Measurements from ENCODE around the gene GTF2F2.

GTF2F2 gene, protein sequence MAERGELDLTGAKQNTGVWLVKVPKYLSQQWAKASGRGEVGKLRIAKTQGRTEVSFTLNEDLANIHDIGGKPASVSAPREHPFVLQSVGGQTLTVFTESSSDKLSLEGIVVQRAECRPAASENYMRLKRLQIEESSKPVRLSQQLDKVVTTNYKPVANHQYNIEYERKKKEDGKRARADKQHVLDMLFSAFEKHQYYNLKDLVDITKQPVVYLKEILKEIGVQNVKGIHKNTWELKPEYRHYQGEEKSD

DNA sequence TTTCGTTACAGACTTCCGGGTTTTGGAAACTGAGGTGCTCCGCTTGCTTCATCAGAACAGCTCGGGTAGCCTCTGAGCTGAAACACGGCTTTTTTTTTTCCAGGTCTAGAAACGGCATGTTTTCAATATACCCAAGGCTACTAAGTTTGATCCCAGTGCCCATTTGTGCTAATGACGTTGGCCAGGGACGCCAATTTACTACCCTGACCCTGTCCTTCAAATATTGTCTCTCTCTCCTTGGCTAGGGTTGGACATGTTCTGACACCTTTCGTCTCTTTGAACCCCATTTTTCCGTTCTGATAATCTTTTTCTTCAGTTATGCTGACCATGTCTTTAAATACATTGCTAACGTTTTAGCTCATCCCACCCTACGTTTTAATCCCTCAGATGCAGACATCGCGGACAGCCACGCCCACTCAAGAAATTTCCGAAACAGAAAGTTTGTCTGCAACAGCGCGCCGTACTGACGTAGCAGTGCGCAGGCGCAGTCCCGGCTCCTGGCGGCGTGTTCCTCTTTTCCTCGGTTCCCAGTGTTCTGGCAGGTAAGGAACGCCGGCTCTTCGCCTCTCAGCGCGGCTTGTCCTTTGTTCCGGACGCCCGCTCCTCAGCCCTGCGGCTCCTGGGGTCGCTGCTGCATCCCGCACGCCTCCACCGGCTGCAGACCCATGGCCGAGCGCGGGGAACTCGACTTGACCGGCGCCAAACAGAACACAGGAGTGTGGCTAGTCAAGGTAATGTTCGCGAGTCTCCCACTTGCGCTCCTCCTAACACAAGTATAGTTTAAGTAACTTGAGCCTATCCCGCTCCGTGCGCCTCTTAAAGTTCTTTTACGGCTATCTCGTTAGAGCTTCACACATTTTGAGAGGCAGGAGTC lies at the start of gene GTF2F2:
Gene GTF2F2, plus strand, starts transcription at position 520 of the 874 bp plus-strand sequence. Its CDS starts 146 bp downstream, at position 666.
- peak; percentile 78 to 85 (median 85) for DNase-seq (ENCODE audit: low read depth in 3 of 3)

DNA sequence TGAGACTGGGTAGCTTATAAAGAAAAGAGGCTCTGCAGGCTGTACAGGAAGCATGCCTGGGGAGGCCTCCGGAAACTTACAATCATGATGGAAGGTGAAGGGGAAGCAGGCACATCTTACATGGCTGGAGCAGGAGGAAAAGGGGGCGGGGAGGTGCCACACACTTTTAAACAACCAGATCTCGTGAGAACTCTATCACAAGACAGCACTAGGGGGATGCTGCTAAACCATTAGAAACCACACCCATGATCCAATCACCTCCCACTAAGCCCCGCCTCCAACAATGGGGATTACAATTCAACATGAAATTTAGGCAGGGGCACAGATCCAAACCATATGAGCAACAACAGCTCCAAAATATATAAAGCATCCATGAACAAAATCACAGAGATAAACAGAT lies 46.5 kb upstream of the GTF2F2 start:
- no peak for DNase-seq (ENCODE audit: low read depth in 3 of 3)

DNA sequence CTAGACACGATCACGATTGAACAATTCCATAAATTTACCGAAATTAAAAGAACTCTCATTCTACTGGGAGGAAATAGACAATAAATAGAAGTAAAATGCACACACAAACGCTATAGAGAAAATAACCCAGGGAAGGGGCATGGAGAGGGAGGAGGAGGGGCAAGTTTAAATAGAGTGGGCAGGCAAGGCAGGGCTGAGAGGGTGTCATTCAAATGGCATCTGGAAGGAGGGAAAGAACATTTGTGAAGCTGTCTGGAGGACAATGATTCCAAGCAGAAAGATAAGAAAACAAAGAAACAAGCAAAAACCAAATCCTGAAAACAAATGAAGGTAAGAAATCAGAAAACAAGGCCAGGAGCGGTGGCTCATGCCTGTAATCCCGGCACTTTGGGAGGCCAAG lies 45.6 kb upstream of the GTF2F2 start:
- DNase-seq (ENCODE audit: low read depth in 3 of 3): no peak

DNA sequence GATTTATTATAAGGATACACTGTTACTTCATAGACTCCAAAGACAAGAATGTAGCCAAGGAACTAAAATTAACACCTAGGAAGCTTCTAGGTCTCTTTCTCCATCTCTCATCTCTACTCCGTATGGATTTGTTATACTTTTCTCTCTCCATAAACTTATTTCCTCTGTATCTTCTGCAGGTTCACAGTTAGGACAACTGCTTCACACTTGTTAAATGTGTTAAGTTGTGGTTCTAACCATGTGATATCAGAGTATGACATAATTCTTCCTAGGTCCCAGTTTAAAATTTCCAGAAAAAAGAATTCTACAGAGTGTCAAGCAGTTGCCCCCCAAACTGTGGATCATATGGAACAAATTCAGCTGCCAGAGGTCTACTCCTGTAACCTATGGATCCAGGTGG lies 42.3 kb upstream of the GTF2F2 start:
- DNase-seq (ENCODE audit: low read depth in 3 of 3): no peak

DNA sequence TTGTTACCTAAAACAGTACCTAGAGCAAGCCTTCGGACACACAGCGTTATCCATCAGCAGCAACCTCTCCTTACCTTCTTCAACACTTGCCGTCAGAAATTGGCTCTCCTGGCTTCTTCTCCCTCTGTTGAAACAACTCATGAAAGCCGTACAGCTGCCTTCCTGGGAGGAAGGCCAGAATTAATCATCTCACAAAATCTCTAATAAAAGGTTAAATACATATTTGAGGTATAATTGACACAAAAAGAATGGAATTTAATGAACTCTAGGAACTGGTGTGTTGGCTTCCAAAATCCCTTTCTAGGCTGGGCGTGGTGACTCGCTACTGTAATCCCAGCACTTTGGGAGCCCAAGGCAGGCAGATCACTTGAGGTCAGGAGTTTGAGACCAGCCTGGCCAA lies 37.3 kb upstream of the GTF2F2 start:
- DNase-seq (ENCODE audit: low read depth in 3 of 3): no peak

DNA sequence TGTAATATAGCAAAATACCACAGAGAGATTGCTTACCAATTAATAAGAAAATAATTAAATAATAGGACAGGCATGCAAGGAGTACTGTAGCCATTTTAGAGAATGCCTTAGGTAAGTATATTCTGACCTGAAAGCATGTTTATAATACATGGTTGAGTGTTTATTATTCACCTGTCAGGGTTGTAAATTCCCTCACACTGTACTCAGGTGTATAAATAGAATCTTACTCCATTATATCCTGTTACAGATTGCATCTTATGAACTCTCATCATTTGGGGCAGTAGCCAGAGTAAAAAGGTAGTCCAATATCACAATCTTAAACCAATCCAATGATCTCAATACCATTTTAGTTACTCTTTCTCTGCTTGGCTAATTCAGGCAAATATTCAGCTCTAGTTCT lies 35.8 kb upstream of the GTF2F2 start:
- DNase-seq (ENCODE audit: low read depth in 3 of 3): no peak

DNA sequence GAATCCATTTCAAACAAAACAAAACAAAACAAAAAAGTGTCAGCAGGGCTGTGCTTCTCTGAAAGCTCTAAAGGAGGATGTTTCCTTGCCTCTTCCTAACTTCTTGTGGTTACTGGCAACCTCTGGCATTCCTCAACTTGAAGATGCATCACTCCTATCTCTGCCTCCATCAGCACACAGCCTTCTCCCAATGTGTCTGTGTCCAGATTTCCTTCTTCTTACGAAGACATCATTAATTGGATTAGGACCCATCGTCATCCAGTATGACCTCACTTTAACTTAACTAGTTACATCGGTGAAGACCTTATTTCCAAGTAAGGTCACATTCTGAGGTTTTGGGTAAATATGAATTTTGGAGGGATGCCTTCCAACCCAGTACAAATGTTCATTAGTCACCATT lies 33.8 kb upstream of the GTF2F2 start:
- no peak for DNase-seq (ENCODE audit: low read depth in 3 of 3)

DNA sequence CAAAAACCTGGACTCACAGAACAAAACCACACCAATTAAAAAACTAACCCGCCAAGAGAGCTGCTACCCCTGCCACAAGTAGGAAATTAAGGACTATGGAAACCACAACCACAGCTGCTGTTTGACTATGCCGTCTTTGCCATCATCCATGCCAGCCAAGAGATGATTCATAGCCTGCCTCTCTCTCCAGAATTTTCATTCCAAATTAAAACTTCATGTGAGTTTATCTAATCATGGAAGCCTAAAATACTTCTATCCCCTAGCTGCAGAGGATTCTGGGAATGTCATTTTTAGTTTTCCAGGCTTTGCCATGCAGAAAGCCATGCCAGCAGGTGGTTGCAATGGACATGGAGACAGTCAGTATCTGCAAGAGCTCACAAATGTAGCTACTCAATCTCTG lies 27.6 kb upstream of the GTF2F2 start:
- no peak for DNase-seq (ENCODE audit: low read depth in 3 of 3)

DNA sequence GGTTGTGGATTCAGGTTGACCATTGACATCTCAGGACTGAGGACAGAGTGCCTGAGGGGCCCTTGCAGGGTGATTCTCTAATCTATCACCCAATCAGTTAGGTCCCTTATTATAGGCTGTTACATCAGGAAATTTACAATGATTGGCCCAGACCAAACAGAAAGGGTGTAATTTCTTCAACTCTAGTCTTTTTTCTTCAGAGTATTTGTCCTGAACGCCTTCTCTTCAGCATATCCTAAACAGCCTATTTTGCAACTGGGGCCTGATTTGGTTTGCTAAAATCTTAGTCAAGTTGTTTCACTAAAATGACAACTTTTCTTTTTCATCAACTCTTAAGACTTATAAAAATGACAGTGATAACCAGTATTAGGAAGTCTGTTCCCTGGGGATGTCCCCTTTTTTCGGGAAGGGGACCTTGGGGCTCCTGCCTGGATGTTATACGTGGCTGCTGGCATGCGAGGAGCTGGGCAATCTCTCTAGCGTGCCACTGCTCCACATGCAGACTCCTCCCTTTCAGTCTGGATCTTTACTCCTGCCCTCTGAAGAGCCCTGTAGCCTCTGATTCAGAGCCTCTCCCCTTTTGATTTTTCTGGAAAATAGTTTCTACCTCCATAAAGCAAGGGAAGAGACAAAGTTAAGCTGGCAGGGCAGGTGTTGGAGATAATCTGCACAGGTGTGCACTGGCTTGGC lies 19.6 kb upstream of the GTF2F2 start:
- no peak for DNase-seq (ENCODE audit: low read depth in 3 of 3)

DNA sequence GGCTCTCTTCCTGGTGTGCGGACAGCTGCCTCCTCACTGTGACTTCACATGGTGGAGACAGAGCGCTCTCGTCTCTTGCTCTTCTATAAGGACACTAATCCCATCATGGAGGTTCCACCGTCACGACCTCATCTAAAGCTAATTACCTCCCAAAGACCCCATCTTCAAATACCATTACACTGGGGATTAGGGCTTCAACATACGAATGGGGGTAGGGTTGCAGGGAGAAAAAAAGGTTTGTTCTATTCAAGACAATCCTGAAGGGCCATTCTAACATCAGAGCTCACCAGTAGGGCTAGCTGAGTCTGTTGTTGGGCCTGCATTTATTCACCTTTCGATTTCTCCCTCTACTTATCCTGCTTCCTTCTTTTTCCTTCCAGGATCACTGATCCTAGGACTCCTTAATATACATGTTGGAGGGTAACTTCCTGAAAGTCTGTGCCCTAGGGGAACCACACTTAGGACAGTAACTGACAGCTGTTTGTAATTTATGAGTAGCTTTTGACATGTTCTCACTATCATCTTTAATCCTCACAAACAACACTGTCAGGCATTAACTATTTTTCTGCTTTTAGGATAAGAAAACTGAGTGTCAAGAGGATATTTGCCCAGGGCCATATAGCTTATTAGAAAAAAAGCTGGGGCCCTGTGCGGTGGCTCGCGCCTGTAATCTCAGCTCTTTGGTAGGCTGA lies 18.8 kb upstream of the GTF2F2 start:
- no peak for DNase-seq (ENCODE audit: low read depth in 3 of 3)

DNA sequence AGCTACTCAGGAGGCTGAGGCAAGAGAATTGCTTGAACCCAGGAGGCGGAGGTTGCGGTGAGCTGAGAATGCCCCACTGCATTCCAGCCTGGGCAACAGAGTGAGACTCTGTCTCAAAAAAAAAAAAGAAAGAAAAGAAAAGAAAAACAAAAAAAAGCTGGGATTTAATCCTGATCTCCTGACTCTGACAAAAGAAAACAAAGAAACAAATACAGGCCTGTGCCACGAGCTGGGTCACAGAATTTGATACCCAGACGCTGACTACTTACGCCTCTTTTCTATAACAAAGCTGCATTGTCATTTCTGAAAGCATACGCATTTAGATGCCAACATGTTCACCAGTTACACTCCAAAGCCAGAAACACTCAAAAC lies 18.2 kb upstream of the GTF2F2 start:
- DNase-seq (ENCODE audit: low read depth in 3 of 3): no peak

DNA sequence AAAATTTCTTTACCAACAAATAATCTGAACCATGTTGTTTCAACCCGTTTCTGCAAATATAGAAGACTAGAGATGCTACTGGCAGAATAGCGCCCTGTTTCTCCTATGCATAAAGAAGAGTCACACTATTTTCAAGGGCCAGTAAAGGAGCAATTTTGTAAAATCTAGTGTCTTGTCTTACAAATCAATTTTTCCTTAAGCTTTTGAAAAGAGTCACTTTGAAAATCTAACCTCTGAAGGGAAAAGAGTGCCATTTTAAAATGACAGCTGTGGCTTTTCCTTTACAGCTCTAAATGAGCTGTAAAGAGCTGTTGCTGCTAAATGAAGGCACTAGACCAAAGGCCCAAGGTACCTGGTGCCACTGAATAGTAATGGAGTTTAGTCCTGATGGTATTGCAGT lies 16.9 kb upstream of the GTF2F2 start:
- DNase-seq (ENCODE audit: low read depth in 3 of 3): no peak

DNA sequence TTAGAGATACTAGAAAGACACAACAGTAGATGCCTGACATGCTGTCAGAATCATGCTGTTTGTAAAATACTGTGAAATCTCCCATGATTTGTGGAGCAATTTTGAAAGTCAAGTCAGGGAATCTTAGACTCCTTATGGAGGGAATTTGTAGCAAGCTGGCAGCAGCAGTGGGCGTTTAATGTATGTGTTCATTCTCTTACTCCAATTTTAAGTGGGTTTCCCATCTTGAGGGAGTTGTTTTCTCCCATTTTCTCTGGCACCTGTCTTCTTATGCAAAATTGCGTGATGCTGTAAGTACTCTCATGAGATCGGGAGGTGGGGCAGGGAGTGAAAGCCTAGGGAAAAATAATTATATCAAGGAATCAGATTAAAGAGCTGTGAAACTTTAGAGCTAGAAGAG lies 16.0 kb upstream of the GTF2F2 start:
- DNase-seq (ENCODE audit: low read depth in 3 of 3): no peak

DNA sequence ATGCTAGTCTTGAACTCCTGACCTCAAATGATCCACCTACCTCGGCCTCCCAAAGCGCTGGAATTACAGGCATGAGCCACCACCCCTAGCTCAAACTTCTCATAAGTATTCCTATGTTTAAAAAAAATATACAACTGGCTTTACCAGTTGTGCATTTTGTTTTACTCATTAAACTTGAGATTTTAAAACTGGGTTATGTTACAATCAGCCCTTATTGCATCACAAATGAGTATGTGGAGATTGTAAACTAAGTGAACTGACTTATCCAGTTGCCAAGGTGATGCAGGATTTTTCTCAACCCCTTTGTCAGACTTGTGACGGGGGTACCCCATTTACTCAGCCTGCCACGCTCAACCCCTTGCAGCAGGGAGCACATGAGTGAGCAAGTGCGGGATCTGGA lies 14.4 kb upstream of the GTF2F2 start:
- no peak for DNase-seq (ENCODE audit: low read depth in 3 of 3)

DNA sequence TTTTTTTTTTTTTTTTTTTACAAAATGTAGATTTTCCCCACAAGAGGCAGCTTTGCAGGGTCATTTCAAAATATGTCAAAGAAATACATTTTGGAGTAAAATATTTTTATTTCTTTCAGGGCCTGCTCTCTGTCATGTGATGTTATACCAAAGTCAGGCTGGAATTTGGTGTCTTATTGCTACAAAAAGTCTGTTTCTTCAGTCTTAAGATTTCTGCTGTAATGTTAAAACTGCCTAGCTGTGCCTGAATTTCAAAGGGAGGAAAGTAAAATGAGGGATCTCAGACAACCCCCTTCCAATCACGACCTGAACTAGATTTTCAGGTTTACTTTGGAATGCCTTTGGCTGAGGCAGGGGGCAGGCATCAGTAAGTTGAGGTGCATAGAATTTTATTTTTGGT lies 12.8 kb upstream of the GTF2F2 start:
- no peak for DNase-seq (ENCODE audit: low read depth in 3 of 3)

DNA sequence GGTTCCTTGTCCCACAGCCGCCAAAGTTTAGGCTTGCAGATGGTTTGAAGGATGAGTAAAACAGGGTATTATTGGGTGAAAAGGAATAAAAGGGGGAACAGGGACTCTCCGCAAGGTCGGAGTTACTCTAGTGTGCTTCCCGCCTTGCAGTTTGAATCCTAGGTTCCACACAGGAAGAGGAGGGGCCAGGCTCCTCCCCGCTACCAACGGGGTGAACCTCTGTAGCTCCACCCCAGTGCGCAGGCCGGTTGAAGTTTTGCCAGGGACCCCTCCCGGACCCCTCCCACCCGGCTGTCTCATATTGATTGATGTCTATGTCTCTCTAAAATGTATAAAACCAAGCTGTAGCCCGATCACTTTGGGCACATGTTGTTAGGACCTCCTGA lies 11.6 kb upstream of the GTF2F2 start:
- DNase-seq (ENCODE audit: low read depth in 3 of 3): no peak

DNA sequence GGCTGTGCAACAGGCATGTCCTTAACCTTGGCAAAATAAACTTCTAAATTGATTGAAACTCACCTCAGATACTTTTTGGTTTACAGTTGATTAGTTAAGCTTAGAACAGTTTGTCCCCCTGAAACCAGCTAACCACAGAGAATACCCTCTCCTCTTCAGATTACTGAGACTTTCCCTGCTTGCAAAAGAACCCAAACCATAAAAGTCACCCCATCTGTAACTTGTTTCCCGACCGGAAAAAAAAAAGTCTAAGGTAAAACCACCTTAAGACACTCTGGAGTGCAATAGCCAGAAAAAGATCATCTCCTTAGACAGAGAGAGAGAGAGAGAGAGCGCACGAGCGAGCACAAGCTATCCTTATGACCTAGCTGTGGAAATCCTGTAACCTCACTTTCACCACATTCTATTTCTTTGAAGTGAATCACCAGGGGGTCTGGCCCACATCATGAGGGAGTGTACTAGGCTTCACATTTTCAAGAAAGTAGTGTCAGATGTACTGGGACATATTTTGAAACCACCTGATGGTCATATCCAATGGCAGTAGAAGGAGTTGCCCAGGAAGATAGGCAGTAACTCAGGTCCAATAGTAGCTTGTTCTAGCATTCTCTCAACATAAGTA lies 11.1 kb upstream of the GTF2F2 start:
- DNase-seq (ENCODE audit: low read depth in 3 of 3): no peak

DNA sequence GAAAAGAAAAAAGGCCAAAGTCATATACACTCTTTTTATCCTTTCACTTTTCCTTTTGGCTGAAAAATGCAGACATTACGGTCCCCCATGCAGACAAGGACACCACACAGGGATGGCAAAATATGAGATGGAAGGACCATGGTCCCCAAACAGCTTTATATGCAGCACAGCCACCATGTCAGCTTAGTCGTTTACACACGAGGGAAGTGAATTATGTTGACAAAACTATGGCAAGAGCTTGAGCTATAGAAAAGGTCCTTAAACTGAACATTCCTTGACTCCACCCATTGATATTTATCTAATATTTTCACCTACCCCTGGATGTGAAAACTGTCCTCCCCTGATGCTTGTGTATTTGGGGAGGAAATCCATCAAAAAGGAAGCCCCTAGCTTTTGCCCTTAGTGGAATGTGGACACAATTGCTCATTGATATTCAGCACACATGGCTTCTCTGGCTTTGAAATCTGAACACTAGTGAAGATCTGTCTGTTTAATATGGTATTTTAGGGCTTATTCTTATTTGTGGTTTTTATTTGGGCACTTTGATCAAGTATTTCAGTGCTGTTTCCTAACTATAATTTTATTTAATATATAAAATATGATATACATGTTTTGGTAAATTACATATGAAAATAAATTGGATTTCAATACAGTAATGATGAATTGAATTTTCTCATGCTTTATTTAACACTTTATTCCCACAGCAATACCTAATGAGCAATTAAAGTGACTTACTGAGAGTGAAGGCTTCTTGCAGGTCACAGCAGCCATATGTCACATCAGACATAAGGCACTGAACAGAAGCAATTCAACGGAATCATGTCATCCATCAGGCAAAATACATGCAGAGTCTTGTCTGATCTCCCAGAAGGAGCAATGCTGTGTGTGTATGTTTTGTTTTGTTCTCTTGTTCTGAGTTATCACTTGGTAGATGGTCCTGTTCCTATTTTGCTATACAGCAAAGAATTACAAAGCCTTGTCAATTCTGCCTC lies 6.8 kb upstream of the GTF2F2 start:
- no peak for DNase-seq (ENCODE audit: low read depth in 3 of 3)

DNA sequence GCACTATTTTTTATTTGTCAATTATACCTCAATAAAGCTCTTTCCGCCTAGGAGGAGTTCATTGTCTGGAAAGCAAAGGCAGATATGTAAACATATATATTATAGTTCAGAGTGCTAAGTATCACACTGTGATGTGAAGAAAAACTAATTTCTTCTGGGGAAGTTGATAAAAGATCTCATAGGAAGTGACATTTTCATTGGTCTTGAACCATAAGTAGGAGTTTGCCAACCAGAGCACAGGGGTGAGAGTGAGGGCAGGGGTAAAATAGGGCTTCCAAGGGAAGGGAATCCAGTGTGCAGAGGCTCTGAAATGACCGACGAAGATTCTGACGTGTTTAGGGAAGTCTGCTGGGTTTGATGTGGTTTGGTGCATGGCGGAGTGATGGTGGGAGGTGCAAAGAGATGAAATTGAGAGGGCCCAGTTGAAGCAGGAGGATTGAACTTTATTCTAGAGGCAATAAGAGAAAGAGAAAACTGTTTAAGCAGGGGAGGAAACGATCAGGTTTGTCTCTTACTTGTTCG lies 780 bp upstream of the GTF2F2 start:
- peak; percentile 9 to 45 (median 31) for DNase-seq (ENCODE audit: low read depth in 3 of 3)
